SK-N-SH treated with all-trans-retinoic acid at 6 μM for 48 hours (cell line): Measurements from ENCODE around the gene SCAPER.
"Not testable (repeated sequence)": the region's sequence is repeated elsewhere in the genome, so short reads cannot be mapped to it uniquely, and the experiment has no call there.

ENCODE experiments used
- ATAC-seq: fragments of 200-7000 bp; cut with Tn5 transposase; 3 replicates; pipeline ENCODE4 v1.9.1; 2020; ENCODE audit warnings: mild to moderate bottlenecking, moderate library complexity
- ARNTL ChIP-seq: fragments of 450-650 bp; formaldehyde crosslinking; IDR thresholded peaks from 2 replicates; pipeline ENCODE4 v1.5.0; 2020; ENCODE audit warnings: low read depth, mild to moderate bottlenecking, moderate library complexity, borderline replicate concordance
- BACH2 ChIP-seq: fragments of 250-450 bp; sonication (Bioruptor Pico); IDR thresholded peaks from 2 replicates; pipeline ENCODE4 v1.9.0; 2021; ENCODE audit warnings: mild to moderate bottlenecking, borderline replicate concordance
- CREB5 ChIP-seq: fragments of 250-450 bp; sonication (Bioruptor Pico); IDR thresholded peaks from 2 replicates; pipeline ENCODE4 v1.5.1; 2020; ENCODE audit warnings: low read depth, mild to moderate bottlenecking, moderate library complexity
- CSDC2 ChIP-seq: fragments of 250-450 bp; sonication (Bioruptor Pico); IDR thresholded peaks from 2 replicates; pipeline ENCODE4 v1.5.0; 2020; ENCODE audit warnings: mild to moderate bottlenecking, moderate library complexity
- CSRNP3 ChIP-seq: fragments of 250-450 bp; sonication (Bioruptor Pico); IDR thresholded peaks from 2 replicates; pipeline ENCODE4 v1.5.1; 2021; ENCODE audit warnings: mild to moderate bottlenecking, moderate library complexity
- ESRRG ChIP-seq: fragments of 250-450 bp; sonication (Bioruptor Pico); IDR thresholded peaks from 2 replicates; pipeline ENCODE4 v1.6.1; 2021; ENCODE audit warnings: mild to moderate bottlenecking
- GLIS3 ChIP-seq: fragments of 250-450 bp; sonication (Bioruptor Pico); IDR thresholded peaks from 2 replicates; pipeline ENCODE4 v1.5.0; 2020; ENCODE audit warnings: mild to moderate bottlenecking, moderate library complexity
- PPARA ChIP-seq: fragments of 250-450 bp; sonication (Bioruptor Pico); IDR thresholded peaks from 2 replicates; pipeline ENCODE4 v1.5.0; 2020; ENCODE audit warnings: mild to moderate bottlenecking, borderline replicate concordance
- RARB ChIP-seq: fragments of 250-450 bp; sonication (Bioruptor Pico); IDR thresholded peaks from 2 replicates; pipeline ENCODE4 v1.8.0; 2021; ENCODE audit warnings: mild to moderate bottlenecking, moderate library complexity
- SNAI2 ChIP-seq: fragments of 250-450 bp; sonication (Bioruptor Pico); IDR thresholded peaks from 2 replicates; pipeline ENCODE4 v1.5.0; 2020; ENCODE audit warnings: mild to moderate bottlenecking, moderate library complexity
- TOX ChIP-seq: fragments of 250-450 bp; sonication (Bioruptor Pico); IDR thresholded peaks from 2 replicates; pipeline ENCODE4 v1.8.0; 2021; ENCODE audit warnings: mild to moderate bottlenecking, moderate library complexity, borderline replicate concordance
- TSHZ2 ChIP-seq: fragments of 250-450 bp; sonication (Bioruptor Pico); IDR thresholded peaks from 2 replicates; pipeline ENCODE4 v1.5.0; 2020; ENCODE audit warnings: mild to moderate bottlenecking, moderate library complexity
- ZFP3 ChIP-seq: fragments of 250-450 bp; sonication (Bioruptor Pico); IDR thresholded peaks from 2 replicates; pipeline ENCODE4 v1.5.0; 2020; ENCODE audit warnings: mild to moderate bottlenecking, moderate library complexity
- ZNF565 ChIP-seq: fragments of 450-650 bp; formaldehyde crosslinking; conservative IDR thresholded peaks from 2 replicates; pipeline ENCODE4 v1.5.0; 2020; ENCODE audit warnings: low read depth, mild to moderate bottlenecking, moderate library complexity
- ZNF70 ChIP-seq: fragments of 450-650 bp; formaldehyde crosslinking; IDR thresholded peaks from 2 replicates; pipeline ENCODE4 v1.5.0; 2020; ENCODE audit warnings: mild to moderate bottlenecking, moderate library complexity
- ZNF8 ChIP-seq: fragments of 450-650 bp; formaldehyde crosslinking; IDR thresholded peaks from 2 replicates; pipeline ENCODE4 v1.5.0; 2020; ENCODE audit warnings: mild to moderate bottlenecking, moderate library complexity

Gene SCAPER

DNA sequence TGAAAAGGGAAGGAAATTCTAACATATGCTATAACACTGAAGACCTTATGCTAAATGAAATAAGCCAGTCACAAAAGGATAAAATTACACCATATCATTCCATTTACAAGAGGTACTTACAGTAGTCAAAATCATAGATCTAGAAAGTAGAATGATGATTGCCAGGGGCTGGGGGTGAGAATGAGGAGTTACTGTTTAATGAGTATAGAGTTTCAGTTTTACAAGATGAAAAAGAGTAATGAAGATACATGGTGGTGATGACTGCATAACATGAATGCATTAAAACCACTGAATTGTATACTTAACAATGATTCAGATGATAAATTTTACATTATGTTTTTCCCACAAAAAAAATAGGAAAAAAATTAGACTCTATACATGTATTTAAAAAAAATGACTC is 152.6 kb downstream of the SCAPER start:
- TF ChIP-seq TOX (CRISPR knock-in tag): no peak
- TF ChIP-seq CSDC2: no peak
- no peak for TF ChIP-seq ZNF70 (CRISPR knock-in tag)
- TF ChIP-seq ZNF8 (CRISPR knock-in tag): no peak
- no peak for TF ChIP-seq CSRNP3 (CRISPR knock-in tag)
- TF ChIP-seq CREB5 (CRISPR knock-in tag): no peak
- TF ChIP-seq PPARA: no peak
- no peak for TF ChIP-seq ZFP3
- TF ChIP-seq, all 23 proteins: peak for 0
- ATAC-seq: no peak

DNA sequence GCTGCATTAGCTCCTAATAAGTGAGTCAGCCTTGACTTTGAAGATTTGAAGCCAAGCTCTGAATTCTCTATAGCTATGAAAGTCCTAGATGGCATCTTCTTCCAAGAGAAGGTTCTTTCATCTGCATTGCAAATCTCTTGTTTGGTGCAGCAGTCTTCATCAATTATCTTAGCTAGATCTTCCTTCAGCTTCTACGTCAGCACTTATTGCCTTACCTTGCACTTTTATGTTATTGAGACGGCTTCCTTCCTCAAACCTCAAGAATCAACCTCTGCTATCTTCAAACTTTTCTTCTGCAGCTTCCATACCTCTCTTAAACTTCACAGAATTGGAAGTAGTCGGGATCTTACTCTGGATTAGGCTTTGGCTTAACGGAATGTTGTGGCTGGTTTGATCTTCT is 167.6 kb downstream of the SCAPER start:
- ATAC-seq: no peak
- TF ChIP-seq TOX (CRISPR knock-in tag) (no peak), ARNTL (CRISPR knock-in tag) (no peak), GLIS3 (CRISPR knock-in tag) (no peak), ZNF565 (CRISPR knock-in tag) (no peak), ESRRG (CRISPR knock-in tag) (no peak)

GRCh38 chr15:76732321-76732720 is 172.8 kb downstream of the SCAPER start:
- ATAC-seq: not testable (repeated sequence)

GRCh38 chr15:76730262-76730661 is 174.9 kb downstream of the SCAPER start:
- ATAC-seq: no peak
- no peak for TF ChIP-seq ZNF8 (CRISPR knock-in tag)
- TF ChIP-seq SNAI2 (CRISPR knock-in tag): no peak
- no peak for TF ChIP-seq ZNF565 (CRISPR knock-in tag)
- no peak for TF ChIP-seq ZFP3
- no peak for TF ChIP-seq TSHZ2
- TF ChIP-seq RARB (CRISPR knock-in tag): no peak
- no peak for TF ChIP-seq BACH2 (CRISPR knock-in tag)
- no peak for TF ChIP-seq ZNF70 (CRISPR knock-in tag)
- no peak for TF ChIP-seq TOX (CRISPR knock-in tag)

DNA sequence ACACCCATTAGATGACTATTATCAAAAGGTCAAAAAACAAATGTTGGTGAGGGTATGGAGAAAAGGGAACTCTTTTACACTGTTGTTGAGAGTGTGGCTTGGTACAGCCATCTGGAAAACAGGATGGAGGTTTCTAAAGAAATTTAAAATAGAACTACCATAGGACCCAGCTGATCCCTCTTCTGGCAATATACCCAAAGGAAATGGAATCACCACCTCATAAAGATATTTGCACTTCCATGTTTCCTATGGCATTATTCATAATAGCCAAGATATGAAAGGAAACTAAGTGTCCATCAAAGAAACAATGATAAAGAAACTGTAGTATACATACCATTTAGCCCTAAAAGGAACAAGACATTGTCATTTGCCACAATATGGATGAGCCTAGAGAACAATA is 186.3 kb downstream of the SCAPER start:
- no peak for ATAC-seq

More for the DNA sequence above, 186.3 kb downstream of the SCAPER start:
- no peak for TF ChIP-seq TSHZ2
- TF ChIP-seq, all 23 proteins: peak for 0
